Kidney epithelial cell (primary cell): ENCODE results near the gene PLA2G1B. TPM values are rescaled to one million over a fixed set of nuclear protein-coding genes. Genes with fewer than 3 reads are reported as not detected.

Experiments
- DNase-seq: peaks from one replicate; pipeline ENCODE4 v3.0.0-alpha.2; 2010; ENCODE audit warnings: low read depth
- H3K27me3 ChIP-seq: 2 replicates; pipeline ENCODE4 v1.6.0; 2011; ENCODE audit warnings: low read length; ENCODE audit not compliant: control insufficient read depth, insufficient read depth
- H3K36me3 ChIP-seq: 2 replicates; pipeline ENCODE4 v1.5.1; 2011; ENCODE audit warnings: low read length; ENCODE audit not compliant: control insufficient read depth, insufficient read depth
- H3K4me3 ChIP-seq: 2 replicates; pipeline ENCODE4 v1.5.1; 2011; ENCODE audit warnings: low read depth, mild to moderate bottlenecking, control low read depth, low read length
- CTCF ChIP-seq: IDR thresholded peaks from 2 replicates; pipeline ENCODE4 v1.5.1; 2011; ENCODE audit warnings: mild to moderate bottlenecking, moderate library complexity, low read length, control low read depth, inconsistent platforms; ENCODE audit not compliant: insufficient read depth, poor library complexity, severe bottlenecking
- total RNA-seq: library from RNA; depleted of rRNA; stranded (reverse); fragments of >200 nt; gene quantifications from 2 replicates; pipeline ENCODE4 v1.2.3, GENCODE V29; 2015

The PLA2G1B gene
- total RNA-seq, result not detected in 2 replicates

GRCh38 chr12:120327593-120327992 lies at the start of gene PLA2G1B:
Gene PLA2G1B (minus strand): TSS chr12:120327779. CDS start chr12:120327753, 26 bp downstream.
- Histone ChIP-seq H3K27me3 (peaks cover 3% of the 10 kb centered on the region), H3K4me3 (no peak within 1 kb of the TSS), H3K36me3 (no peaks in the 10 kb centered on the region)
- TF ChIP-seq CTCF, result no peak
- no peak for DNase-seq

GRCh38 chr12:120376934-120377572 lies 49.5 kb upstream of the PLA2G1B start:
- H3K36me3 ChIP-seq, result no peaks in the 10 kb centered on the region
- no peak overlapping the region for H3K4me3 ChIP-seq
- H3K27me3 ChIP-seq, result no peaks in the 10 kb centered on the region
- TF ChIP-seq CTCF, result no peak
- DNase-seq, result no peak

GRCh38 chr12:120376416-120376815 lies 48.8 kb upstream of the PLA2G1B start:
- DNase-seq, result no peak
- Histone ChIP-seq H3K4me3 (no peak overlapping the region), H3K36me3 (no peaks in the 10 kb centered on the region), H3K27me3 (no peaks in the 10 kb centered on the region)
- no peak for TF ChIP-seq CTCF

- TF ChIP-seq CTCF, result no peak
- H3K36me3 ChIP-seq, result no peaks in the 10 kb centered on the region
- peaks cover 4% of the 10 kb centered on the region for H3K27me3 ChIP-seq
- no peak overlapping the region for H3K4me3 ChIP-seq
- no peak for DNase-seq
Measured at GRCh38 chr12:120376009-120376408, 48.4 kb upstream of the PLA2G1B start.

GRCh38 chr12:120373683-120374082 lies 46.1 kb upstream of the PLA2G1B start:
- Histone ChIP-seq H3K36me3 (no peaks in the 10 kb centered on the region), H3K27me3 (peaks cover 21% of the 10 kb centered on the region), H3K4me3 (no peak overlapping the region)
- no peak for DNase-seq
- TF ChIP-seq CTCF, result no peak
